ENCODE data around the gene C6. TPM values are rescaled to one million over a fixed set of nuclear protein-coding genes. Genes with fewer than 3 reads are reported as not detected.

C6 gene
- polyA plus RNA-seq, 1 donor (not counting 4 experiments of a cell fraction or from before 2014, with no cell fraction given): not detected

GRCh38 chr5:41148448-41148847, 64.9 kb downstream of the C6 start:
- FAIRE-seq: no peak
- no peak overlapping the region for H2AFZ ChIP-seq (ENCODE audit: control insufficient read depth, low read length)
- no peaks in the 10 kb centered on the region for H3K4me1 ChIP-seq (ENCODE audit: control insufficient read depth, extremely low read depth, insufficient read depth, low read length)
- no peaks in the 10 kb centered on the region for H3K9me1 ChIP-seq (ENCODE audit: control insufficient read depth, extremely low read depth, insufficient read depth, low read length)
- H3K4me2 ChIP-seq (ENCODE audit: control insufficient read depth, extremely low read depth, insufficient read depth, low read depth, low read length): no peak overlapping the region
- no peaks in the 10 kb centered on the region for H3K36me3 ChIP-seq (ENCODE audit: control insufficient read depth in 2 of 2, extremely low read depth in 1 of 2, insufficient read depth in 2 of 2, low read length in 2 of 2)
- H3K27ac ChIP-seq (ENCODE audit: control insufficient read depth, insufficient read depth, low read length): no peak overlapping the region
- DNase-seq (ENCODE audit: low read depth, low spot score): no peak
- no peaks in the 10 kb centered on the region for H3K27me3 ChIP-seq (ENCODE audit: control insufficient read depth, extremely low read depth, insufficient read depth, low read length)
- no peak overlapping the region for H3K9ac ChIP-seq (ENCODE audit: control insufficient read depth, extremely low read depth, insufficient read depth, low read length)
- no peak for TF ChIP-seq CTCF (optimal IDR thresholded peaks at IDR 0.05 in 1 of 3, IDR thresholded peaks at IDR 0.05 in 1 of 3, conservative IDR thresholded peaks at IDR 0.05 in 1 of 3; ENCODE audit: extremely low read depth in 1 of 3, insufficient read depth in 2 of 3, low read length in 3 of 3)
- no peak for TF ChIP-seq EZH2 (IDR thresholded peaks at IDR 0.05; ENCODE audit: low read length)
- no peak overlapping the region for H3K4me3 ChIP-seq (ENCODE audit: control insufficient read depth in 2 of 3, extremely low read depth in 1 of 3, insufficient read depth in 2 of 3, low read depth in 1 of 3, low read length in 3 of 3)
- dilution Hi-C loops (cut with MboI; ENCODE audit: extremely low pct_ligation_motif_present, low sequenced_read_pairs): no loop called here
- H3K9me3 ChIP-seq (ENCODE audit: control insufficient read depth, low read depth, low read length): no peaks in the 10 kb centered on the region
- no peaks in the 10 kb centered on the region for H4K20me1 ChIP-seq (ENCODE audit: control insufficient read depth, extremely low read depth, insufficient read depth, low read length)
- no peaks in the 10 kb centered on the region for H3K79me2 ChIP-seq (ENCODE audit: control insufficient read depth, insufficient read depth, low read length)

GRCh38 chr5:41145306-41145705, 68.0 kb downstream of the C6 start:
- H3K9me3 ChIP-seq (ENCODE audit: control insufficient read depth, low read depth, low read length): no peaks in the 10 kb centered on the region
- H3K27me3 ChIP-seq (ENCODE audit: control insufficient read depth, extremely low read depth, insufficient read depth, low read length): no peaks in the 10 kb centered on the region
- FAIRE-seq (no peak), DNase-seq (ENCODE audit: low read depth, low spot score) (no peak)
- no peak overlapping the region for H2AFZ ChIP-seq (ENCODE audit: control insufficient read depth, low read length)
- H3K27ac ChIP-seq (ENCODE audit: control insufficient read depth, insufficient read depth, low read length): no peak overlapping the region
- no peaks in the 10 kb centered on the region for H3K4me1 ChIP-seq (ENCODE audit: control insufficient read depth, extremely low read depth, insufficient read depth, low read length)
- dilution Hi-C loops (cut with MboI; ENCODE audit: extremely low pct_ligation_motif_present, low sequenced_read_pairs): no loop called here
- no peak overlapping the region for H3K4me2 ChIP-seq (ENCODE audit: control insufficient read depth, extremely low read depth, insufficient read depth, low read depth, low read length)
- H3K36me3 ChIP-seq (ENCODE audit: control insufficient read depth in 2 of 2, extremely low read depth in 1 of 2, insufficient read depth in 2 of 2, low read length in 2 of 2): no peaks in the 10 kb centered on the region
- H3K4me3 ChIP-seq (ENCODE audit: control insufficient read depth in 2 of 3, extremely low read depth in 1 of 3, insufficient read depth in 2 of 3, low read depth in 1 of 3, low read length in 3 of 3): no peak overlapping the region
- no peaks in the 10 kb centered on the region for H3K9me1 ChIP-seq (ENCODE audit: control insufficient read depth, extremely low read depth, insufficient read depth, low read length)
- no peaks in the 10 kb centered on the region for H4K20me1 ChIP-seq (ENCODE audit: control insufficient read depth, extremely low read depth, insufficient read depth, low read length)
- H3K79me2 ChIP-seq (ENCODE audit: control insufficient read depth, insufficient read depth, low read length): no peaks in the 10 kb centered on the region
- no peak overlapping the region for H3K9ac ChIP-seq (ENCODE audit: control insufficient read depth, extremely low read depth, insufficient read depth, low read length)
- TF ChIP-seq EZH2 (IDR thresholded peaks at IDR 0.05; ENCODE audit: low read length) (no peak), CTCF (optimal IDR thresholded peaks at IDR 0.05 in 1 of 3, IDR thresholded peaks at IDR 0.05 in 1 of 3, conservative IDR thresholded peaks at IDR 0.05 in 1 of 3; ENCODE audit: extremely low read depth in 1 of 3, insufficient read depth in 2 of 3, low read length in 3 of 3) (no peak)

Data from keratinocyte (primary cell).